AG04449 (cell line): ENCODE data around the gene CFAP221.

Experiments used
- CTCF ChIA-PET: fragments of 350-600 bp; formaldehyde crosslinking; extraction: SDS; loops from one replicate; lab custom pipeline; 2021; ENCODE audit warnings: antibody characterized with exemption; lab: Yijun Ruan, JAX
- POLR2A ChIA-PET: fragments of 400-600, 350-600 bp; formaldehyde crosslinking; extraction: SDS; loops from one replicate; lab custom pipeline; 2020; ENCODE audit warnings: antibody characterized with exemption, inconsistent platforms; lab: Yijun Ruan, JAX
- DNase-seq: peaks from one replicate; pipeline ENCODE4 v3.0.0-alpha.2; 2010; ENCODE audit warnings: low read depth, low spot score
- H3K4me3 ChIP-seq: 2 replicates; pipeline ENCODE4 v1.5.1; 2011; ENCODE audit warnings: low read depth, mild to moderate bottlenecking, control low read depth, low read length
- TF ChIP-seq, protein P1 (sequence below): IDR thresholded peaks from one replicate; pipeline ENCODE4 v1.5.1; 2011; ENCODE audit warnings: mild to moderate bottlenecking, moderate library complexity, low read length, control low read depth, inconsistent platforms; ENCODE audit not compliant: insufficient read depth; ENCODE audit errors: missing control alignments

CFAP221 gene

DNA sequence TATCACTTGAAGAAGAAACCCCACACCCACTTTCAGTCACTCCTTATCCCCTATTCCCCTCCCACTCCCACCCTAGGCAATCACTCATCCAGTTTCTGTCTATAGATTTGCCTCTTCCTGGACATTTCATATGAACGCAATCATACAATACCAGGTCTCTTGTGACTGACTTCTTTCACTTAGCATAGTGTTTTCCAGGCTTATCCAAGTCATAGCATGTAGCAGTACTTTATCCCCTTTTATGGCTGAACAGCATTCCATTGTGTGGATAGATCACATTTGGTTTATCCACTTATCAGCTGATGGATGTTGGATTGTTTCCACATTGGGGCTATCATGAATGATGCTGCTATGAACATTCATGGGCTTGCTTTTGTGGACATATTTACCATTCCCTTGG, 6.6 kb downstream of the CFAP221 start:
- CTCF ChIA-PET = no interaction called here
- DNase-seq = no peak

DNA sequence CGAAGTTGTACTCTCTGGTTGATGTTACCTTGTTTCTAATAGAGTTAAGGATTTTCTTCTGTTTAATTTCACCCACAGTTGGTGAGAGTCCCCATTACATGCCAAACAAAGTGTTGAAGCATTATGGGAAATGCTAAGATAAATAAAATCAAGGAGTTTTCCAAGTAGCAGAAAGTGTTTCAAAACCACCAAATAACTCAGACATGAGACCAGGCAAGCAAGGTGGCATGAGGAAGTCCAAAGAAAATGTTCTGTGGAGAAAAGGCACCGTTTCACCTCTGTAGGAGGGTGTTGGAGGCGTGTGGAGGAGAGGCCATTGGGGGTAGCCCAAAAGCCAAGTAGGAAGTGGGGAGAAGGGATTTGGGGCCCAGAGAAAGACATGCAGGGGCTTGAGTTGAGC, 8.7 kb downstream of the CFAP221 start:
- TF ChIP-seq, protein P1, sequence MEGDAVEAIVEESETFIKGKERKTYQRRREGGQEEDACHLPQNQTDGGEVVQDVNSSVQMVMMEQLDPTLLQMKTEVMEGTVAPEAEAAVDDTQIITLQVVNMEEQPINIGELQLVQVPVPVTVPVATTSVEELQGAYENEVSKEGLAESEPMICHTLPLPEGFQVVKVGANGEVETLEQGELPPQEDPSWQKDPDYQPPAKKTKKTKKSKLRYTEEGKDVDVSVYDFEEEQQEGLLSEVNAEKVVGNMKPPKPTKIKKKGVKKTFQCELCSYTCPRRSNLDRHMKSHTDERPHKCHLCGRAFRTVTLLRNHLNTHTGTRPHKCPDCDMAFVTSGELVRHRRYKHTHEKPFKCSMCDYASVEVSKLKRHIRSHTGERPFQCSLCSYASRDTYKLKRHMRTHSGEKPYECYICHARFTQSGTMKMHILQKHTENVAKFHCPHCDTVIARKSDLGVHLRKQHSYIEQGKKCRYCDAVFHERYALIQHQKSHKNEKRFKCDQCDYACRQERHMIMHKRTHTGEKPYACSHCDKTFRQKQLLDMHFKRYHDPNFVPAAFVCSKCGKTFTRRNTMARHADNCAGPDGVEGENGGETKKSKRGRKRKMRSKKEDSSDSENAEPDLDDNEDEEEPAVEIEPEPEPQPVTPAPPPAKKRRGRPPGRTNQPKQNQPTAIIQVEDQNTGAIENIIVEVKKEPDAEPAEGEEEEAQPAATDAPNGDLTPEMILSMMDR = no peak
- ChIA-PET CTCF (no interaction called here), POLR2A (no interaction called here)
- H3K4me3 ChIP-seq = no peak overlapping the region
- DNase-seq = no peak

More for the DNA sequence above, 6.6 kb downstream of the CFAP221 start:
- no peak overlapping the region for H3K4me3 ChIP-seq
- POLR2A ChIA-PET = no interaction called here
- TF ChIP-seq, protein P1 = no peak

GRCh38 chr2:119553687-119554344, 9.6 kb downstream of the CFAP221 start:
- TF ChIP-seq, protein P1 = no peak
- DNase-seq = no peak
- no peak overlapping the region for H3K4me3 ChIP-seq
- POLR2A ChIA-PET = no interaction called here
- CTCF ChIA-PET = no interaction called here

GRCh38 chr2:119565481-119565880, 21.2 kb downstream of the CFAP221 start:
- DNase-seq = no peak
- ChIA-PET POLR2A (no interaction called here), CTCF (interaction anchor here (1.3 kb wide), 1 partner anchor 137 kb away, joined by 3 read pairs; no protein-coding TSS in a partner anchor)
- TF ChIP-seq, protein P1 = no peak
- no peak overlapping the region for H3K4me3 ChIP-seq

GRCh38 chr2:119567292-119567691, 23.0 kb downstream of the CFAP221 start:
- no peak overlapping the region for H3K4me3 ChIP-seq
- POLR2A ChIA-PET = no interaction called here
- TF ChIP-seq, protein P1 = no peak
- CTCF ChIA-PET = no interaction called here
- DNase-seq = no peak

- H3K4me3 ChIP-seq = no peak overlapping the region
- CTCF ChIA-PET = no interaction called here
- TF ChIP-seq, protein P1 = no peak
- no peak for DNase-seq
- POLR2A ChIA-PET = no interaction called here
Measured at GRCh38 chr2:119574108-119574815, 30.0 kb downstream of the CFAP221 start.
